Urothelium cell line (cell line): ENCODE measurements around the gene ATIC.

Experiments
- DNase-seq: peaks from one replicate; pipeline ENCODE4 v3.0.0; 2011; ENCODE audit warnings: low spot score, mixed read lengths
- FAIRE-seq: peaks from 2 replicates; lab custom pipeline; 2011; peaks lifted over from hg19 to GRCh38; lab: Jason Lieb, UNC

ATIC gene

DNA sequence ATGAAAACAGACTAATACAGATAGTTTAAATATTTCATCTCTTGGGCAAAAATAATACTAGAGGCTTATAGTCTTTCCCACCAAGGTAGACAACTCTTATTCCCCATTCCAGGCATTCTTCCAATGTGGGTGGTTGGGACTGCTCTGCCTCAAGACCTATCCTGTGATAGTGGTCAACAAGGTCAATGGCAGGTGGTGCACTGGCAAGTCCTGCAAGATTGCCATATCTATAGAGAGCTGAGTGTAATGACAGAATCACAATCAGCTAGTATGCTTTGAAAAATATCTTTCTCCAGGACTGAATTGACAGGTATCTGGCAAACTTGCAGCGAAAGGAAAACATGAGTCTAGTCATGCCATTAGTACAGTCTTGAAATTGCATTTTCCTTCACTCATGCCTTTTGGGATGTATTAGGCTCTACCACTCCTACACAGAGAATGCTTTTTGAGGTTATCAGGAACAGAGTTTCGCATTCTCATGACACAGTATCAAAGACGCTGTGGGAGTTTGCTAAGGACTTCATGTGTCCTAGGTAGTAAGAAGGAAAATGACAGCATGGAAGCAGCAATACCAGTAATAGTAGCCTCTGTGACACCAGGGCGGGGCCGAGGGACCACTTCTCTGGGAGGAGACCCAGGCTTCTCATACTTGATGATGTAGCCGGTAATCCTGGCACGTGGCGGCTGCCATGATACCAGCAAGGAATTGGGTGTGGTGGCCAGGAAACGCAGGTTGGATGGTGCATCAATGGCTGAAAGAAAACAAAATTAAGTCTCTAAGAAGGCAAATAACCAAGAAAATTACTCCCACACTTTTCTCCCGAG, 63.0 kb downstream of the ATIC start:
- FAIRE-seq (no peak), DNase-seq (no peak)

DNA sequence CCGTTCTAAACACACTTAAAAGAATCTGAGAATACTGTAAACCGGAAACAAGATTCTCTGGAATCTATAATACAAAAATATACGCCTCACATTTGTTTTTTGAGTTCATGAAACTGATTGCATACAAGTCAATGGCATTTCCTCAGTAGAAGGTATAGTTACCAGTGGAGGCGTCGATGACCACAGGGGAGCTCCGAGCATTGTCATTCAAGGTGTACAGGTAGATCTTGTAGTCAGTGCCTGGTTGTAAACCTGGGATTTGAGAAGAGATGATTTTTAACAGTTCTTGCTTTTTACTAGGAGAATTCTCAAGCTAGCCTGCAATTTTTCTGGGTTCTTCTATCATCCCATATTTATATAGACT, 63.6 kb downstream of the ATIC start:
- DNase-seq (no peak), FAIRE-seq (no peak)

DNA sequence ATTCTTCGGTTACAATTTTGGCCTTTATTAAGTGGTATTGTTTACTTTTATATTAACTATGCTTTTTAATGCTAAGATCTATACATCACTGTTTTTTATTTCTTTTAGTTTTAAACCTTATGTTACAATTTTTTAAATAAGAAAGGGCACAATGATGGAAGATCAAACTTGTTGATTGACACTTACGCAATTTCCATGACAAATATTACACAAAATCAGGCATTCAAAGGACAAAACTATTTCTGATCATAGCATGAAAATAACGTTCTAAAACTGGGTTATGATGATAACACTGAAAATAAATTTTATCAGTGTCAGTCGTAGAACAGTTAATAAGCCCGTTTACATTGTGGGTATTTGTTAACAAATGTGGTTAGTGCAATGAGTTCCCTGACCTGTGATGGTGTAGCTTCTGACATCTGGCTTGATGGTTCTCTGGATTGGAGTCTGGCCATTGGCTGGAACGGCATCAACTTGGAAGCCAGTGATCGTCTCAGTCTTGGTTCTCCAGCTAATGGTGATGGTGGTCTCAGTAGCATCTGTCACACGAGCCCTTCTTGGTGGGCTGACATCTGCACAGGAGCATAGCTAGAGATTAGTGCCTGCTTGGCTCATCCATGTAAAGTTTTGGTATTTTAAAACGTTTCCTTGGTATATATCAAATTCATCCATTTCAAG, 64.4 kb downstream of the ATIC start:
- no peak for DNase-seq
- FAIRE-seq = no peak

DNA sequence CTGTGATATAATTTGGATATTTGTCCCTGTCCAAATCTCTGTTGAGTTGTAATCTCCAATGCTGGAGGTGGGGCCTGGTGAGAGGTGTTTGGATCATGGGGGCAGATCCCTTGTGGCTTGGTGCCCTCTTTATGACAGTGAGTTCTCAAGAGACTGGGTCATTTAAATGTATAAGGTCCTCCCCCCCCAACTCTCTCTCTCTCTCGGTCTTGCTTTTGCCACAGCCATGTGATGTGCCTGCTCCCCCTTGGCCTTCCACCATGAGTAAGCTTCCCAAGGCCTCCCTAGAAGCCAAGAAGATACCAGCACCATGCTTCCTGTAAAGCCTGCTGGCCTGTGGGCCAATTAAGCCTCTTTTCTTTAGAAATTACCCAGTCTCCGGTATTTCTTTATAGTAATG, 65.4 kb downstream of the ATIC start:
- DNase-seq (no peak), FAIRE-seq (no peak)

DNA sequence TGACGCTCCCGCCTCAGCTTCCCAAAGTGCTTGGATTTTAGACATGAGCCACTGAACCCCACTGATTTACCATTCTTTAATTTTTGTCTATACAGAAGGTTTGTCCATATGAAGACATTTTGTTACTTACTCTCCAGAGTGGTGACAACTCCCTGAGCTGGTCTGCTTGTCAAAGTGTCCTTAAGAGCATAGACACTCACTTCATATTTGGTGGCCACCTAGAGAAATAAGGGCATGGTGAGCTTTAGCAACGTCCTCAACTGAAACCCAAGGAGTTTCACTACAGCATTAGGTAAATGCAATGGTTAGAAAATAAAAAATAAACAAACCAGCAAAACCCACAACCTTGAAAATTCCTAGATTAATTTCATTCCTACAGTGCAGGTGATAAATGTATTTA, 66.2 kb downstream of the ATIC start:
- no peak for FAIRE-seq
- DNase-seq = no peak

DNA sequence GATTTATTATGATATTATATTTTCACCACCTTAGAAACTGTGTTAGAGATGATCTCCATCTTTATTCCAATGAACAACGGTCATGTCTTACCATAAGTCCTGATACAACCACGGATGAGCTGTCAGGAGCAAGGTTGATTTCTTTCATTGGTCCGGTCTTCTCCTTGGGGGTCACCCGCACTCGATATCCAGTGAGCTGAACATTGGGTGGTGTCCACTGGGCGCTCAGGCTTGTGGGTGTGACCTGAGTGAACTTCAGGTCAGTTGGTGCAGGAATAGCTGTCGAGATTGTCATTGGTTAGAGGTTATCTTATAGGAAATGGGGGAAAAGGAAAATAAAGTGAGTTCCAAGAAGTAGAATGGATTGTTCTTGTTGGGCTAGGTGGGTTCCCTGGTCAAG, 67.2 kb downstream of the ATIC start:
- no peak for DNase-seq
- FAIRE-seq = no peak

DNA sequence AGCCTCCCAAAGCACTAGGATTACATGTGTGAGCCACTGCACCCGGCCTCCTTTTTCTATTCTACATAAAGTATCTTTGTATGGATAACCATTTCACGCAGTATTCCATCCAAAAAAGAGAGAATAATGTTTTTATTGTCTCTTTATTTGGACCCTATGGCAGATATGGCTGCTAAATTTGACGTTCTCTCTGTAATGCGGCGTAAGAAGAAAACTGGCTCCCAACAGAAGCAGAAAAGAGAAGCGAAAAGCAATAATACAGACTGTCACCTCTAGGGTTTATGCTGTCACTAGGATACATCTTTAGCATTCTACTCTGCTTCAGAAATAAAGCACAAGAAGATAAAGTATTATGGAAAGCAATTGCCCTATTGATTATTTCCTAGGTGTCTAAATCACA, 68.1 kb downstream of the ATIC start:
- FAIRE-seq (no peak), DNase-seq (no peak)

DNA sequence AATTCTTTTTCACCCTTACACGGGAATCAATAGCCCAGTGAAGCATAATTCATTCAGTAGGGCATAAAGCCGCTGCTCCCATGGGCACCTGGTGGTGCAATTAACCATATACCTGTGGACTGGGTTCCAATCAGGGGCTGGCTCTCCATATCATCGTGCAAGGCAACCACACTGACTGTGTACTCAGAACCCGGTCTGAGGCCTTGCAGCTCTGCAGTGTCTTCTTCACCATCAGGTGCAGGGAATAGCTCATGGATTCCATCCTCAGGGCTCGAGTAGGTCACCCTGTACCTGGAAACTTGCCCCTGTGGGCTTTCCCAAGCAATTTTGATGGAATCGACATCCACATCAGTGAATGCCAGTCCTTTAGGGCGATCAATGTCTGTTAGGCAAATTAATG, 68.8 kb downstream of the ATIC start:
- no peak for FAIRE-seq
- no peak for DNase-seq

DNA sequence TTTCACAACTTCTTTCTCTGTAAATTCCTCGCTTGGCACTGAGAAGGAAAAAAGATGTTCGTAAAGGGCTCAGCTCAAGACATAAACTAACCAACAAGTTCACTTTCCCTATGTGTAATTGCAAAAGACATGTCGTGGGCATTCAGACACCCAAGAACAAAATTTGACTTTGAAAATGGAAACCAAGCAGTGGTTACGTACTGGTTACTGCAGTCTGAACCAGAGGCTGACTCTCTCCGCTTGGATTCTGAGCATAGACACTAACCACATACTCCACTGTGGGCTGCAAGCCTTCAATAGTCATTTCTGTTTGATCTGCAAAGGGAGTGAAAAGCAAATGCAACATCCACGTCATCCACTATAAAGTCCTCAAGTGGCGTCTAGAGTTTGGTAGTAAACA, 70.2 kb downstream of the ATIC start:
- no peak for FAIRE-seq
- no peak for DNase-seq

DNA sequence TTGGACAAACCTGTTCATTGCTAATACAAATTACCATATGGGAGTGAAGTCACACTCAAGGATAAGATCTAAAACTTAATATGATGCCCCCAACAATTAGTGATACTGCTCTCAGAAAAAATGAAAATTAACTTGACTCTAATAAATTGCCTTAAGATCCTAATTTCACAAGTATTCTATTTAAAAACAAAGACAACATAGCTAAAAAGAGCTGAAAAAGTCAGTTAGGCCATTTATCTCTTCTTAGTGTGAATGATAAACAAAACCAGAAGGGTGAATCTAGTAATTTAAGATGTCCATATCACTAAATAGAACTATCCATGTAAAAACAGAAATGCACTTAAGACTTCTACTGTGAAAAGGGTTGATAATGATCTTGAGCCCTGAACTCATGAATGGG, 70.6 kb downstream of the ATIC start:
- no peak for FAIRE-seq

DNA sequence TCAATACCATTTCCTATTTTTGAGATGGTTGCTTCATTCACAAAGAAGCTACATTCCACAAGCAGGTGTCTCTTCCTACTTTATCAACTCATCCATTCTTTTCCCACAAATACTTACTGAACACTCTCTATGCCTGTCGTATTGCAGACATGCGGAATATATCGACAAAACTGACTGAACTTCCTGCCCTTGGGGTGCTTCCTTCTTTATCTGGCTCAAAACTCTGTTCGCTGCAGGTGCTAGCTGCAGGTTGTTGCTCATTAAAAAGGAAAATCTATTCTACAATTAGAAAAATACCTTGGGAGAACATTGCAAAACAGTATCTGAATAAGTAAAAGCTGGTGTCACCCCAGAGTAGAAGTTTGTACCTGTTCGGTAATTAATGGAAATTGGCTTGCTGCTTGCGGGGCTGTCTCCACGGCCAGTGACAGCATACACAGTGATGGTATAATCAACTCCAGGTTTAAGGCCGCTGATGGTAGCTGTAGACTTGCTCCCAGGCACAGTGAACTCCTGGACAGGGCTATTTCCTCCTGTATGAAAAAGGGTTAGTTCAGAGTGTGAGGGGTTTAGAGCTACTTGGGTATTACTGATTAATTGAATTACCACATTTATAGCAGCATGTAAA, 71.9 kb downstream of the ATIC start:
- FAIRE-seq (no peak), DNase-seq (no peak)

More for the DNA sequence above, 70.6 kb downstream of the ATIC start:
- no peak for DNase-seq

DNA sequence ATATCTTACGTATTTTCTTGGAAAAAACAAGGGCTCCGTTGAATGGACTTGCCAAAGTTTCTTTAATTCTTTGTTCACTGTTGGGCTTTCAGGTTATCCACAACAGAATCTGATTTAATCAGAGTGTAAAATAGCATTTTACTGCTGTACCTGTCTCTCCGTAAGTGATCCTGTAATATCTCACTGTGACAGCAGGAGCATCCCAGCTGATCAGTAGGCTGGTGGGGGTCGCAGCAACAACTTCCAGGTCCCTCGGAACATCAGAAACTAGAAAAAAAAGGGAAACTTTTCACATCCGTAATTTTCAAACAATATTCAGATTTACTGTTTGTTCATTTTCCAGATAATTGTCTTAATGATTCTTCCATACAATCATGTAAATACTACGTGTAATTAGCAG, 72.9 kb downstream of the ATIC start:
- FAIRE-seq (no peak), DNase-seq (no peak)

DNA sequence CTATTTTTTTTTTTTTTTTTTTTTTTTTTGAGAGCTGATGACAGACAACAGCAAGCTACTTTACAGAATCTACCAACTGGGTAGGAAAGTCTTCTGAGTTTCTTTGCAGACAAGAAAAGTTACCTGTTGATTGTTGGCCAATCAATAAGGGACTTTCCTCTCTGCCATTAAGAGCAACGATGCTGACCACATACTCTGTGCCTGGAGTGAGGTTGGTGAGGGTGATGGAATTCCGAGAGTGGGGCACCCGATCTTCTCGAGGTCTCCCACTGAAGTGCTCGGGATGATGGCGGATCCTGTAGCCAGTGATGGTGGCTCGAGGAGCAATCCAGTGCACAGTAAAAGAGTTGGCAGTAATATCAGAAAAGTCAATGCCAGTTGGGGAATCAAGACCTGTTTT, 74.7 kb downstream of the ATIC start:
- FAIRE-seq (no peak), DNase-seq (no peak)

DNA sequence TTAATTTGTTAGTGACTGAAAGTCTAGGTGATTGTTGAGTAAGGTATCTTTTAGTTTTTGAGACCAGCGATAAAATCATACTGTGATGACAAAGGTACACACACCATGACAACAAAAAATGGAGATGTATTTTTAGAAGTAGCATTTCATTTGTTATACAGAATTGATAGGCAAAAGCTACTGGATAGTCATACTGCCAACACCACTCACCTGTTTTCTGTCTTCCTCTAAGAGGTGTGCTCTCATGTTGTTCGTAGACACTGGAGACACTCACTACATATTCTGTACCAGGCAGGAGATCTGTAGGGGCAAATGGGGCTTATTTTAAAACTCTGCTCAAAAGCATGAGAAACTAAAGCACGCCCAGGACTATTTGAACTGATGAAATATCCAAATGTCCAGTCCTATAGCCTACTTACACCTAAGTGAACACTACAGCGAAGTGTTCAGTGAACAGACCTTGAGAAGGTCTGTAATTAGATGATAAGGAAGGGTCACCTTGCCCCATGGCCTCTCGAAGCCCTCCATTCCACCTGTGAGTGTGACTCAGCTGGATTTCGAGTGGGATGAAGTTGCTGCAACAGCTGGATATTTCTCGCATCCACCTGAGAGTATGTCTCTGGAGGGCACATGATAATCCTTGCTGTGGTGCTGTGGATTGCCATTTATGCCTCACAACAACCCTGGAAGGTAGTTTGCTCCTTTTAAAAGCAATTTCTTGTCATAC, 76.3 kb downstream of the ATIC start:
- DNase-seq (no peak), FAIRE-seq (no peak)

DNA sequence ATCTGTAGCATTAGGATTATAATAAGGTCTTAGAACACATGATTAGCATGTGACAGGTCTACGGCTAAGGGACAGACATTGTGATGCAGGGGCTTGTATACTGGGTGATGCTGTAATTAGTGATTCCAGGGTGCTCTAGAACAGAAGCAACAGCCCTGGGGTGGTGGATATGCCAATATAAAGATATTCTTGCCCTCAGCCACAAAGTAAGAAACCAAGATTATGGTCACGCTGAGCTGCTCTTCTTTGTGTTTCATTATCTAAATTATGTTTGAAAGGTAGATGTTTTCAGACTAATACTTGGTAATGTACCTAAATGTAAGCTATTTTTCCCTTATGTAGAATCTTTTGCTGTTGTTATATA, 78.7 kb downstream of the ATIC start:
- DNase-seq = no peak
- no peak for FAIRE-seq

DNA sequence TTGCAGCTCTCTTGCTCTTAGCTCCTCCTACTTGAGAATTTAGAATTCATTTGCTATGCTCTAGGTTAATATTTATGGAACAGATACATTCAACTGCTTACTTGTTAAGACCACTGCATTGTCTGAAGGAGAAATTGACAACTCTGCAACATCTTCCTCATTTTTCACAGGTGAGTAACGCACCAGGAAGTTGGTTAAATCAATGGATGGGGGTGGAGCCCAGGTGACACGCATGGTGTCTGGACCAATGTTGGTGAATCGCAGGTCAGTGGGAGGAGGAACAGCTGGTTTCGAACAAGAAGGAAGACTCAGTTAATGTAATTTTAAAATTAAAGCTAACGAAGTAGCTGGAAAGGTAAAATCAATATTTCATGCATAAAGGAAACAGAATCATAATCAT, 79.7 kb downstream of the ATIC start:
- FAIRE-seq (no peak), DNase-seq (no peak)

DNA sequence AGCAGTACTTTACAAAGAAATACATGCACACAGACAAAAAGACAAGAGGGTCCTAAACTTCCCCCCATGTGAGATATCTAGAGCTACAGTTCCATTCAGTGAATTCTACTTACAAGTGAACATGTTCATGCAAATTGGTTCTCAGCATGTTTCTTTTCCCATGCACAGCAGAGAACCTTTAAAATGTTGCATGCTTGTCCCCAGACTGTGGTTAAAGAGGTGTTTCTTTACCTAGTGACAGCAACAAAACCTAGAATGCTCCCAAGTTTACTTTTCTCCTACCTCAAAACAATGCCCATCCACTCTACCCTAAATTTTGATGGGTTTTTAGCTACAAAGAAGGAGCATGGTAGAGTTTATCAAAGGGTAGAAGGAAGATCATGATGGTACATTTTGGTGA, 80.3 kb downstream of the ATIC start:
- FAIRE-seq (no peak), DNase-seq (no peak)

DNA sequence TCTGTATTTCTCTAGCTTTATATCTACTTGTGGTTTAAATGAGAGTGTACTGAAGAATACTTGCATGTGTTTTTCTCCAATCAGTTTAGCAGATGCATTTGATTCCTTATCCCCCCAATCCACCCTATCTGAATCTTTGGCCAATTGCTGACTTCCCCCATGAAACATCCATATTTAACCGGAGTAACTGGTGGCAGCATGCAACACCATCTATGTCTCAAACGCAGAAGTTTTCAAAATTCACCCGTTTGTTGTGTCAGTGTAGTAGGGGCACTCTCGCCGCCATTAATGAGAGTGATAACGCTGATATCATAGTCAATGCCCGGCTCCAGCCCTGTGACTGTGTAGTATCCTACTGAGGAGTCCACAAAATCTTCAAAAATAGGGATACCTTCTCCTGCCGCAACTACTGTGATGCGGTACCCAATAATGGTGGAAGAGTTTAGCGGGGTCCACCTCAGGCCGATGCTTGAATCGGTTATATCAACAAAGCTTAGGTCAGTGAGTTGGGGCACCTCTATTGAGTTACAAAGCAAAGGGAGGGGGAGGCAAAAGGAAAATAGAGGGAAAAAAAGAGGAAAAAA, 80.9 kb downstream of the ATIC start:
- DNase-seq (no peak), FAIRE-seq (no peak)

DNA sequence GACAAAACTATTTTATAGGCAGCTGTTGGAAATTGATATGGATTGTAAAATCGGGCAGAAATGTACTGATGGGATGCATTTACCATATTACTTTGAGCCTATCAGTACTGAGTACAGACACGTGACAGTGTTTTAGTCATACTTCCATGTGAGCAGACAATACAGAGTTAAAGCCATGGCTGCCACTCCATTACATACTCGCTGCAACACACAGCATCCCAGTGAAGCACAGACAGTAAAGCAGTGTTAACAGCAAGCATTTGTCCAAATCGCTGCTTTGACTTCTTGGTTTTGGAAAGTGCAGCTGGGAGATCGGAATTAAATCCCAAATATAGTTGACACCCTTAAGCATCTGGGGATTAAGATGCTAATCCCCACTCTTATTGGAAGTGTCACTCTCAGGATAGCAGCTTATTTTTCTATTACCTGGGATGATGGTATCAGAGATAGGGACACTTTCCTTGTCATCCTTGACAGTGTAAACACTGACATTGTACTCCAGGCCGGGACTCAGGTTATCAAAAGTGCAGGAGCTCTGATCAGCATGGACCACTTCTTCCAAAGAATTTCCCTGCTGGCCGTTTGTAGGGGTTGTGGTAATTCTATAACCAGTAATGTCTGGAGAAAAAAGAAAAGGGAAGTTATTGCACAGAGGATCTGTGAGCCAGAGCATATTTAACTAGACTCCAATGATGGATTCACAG, 82.4 kb downstream of the ATIC start:
- FAIRE-seq = no peak
- no peak for DNase-seq

DNA sequence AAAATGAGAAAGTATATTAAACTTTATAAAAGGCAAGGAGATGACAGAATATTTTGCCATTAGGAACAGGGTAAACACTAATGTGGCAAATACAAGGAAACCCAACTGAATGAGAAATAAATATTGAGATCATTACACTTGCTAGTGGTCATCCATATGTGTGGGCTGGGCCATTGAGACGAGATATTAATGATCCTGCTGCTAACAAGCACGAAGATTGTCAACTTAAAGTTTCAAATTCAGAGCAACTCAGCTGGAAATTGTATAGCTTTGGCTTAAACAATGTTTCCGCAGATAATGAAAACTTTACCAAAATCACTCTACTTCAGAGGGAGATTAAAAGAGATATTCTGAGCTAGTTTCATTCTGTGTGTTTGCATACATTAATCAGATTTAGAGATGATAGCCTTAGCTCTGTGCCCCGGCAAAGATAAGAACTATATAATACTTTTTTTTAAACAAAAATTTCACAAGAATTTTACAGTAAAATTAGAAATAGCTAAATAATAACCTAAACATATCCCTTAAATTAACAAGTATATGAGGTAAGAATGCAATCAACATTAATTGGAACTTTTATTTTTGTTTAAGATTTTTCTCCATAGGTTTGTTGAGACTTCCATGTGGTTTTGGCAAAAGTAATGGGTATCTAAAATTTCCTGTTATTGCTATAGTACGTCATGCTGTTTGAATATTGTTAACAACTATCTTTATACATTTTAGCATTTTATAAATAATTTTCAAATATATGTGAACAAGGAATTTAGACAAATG, 84.0 kb downstream of the ATIC start:
- DNase-seq (no peak), FAIRE-seq (no peak)
